HG03025 (cell line): Measurements from ENCODE around the gene LIN9.

Experiments
- ATAC-seq: cut with Tn5 transposase; IDR thresholded peaks from one replicate; pipeline ENCODE4 v1.9.1; 2021; ENCODE audit warnings: mild to moderate bottlenecking, moderate library complexity; ENCODE audit not compliant: unreplicated experiment, low FRiP score

The LIN9 gene

GRCh38 chr1:226324479-226324878 is 15.5 kb upstream of the LIN9 start:
- ATAC-seq: no peak

GRCh38 chr1:226322986-226323385 is 14.0 kb upstream of the LIN9 start:
- ATAC-seq: no peak

DNA sequence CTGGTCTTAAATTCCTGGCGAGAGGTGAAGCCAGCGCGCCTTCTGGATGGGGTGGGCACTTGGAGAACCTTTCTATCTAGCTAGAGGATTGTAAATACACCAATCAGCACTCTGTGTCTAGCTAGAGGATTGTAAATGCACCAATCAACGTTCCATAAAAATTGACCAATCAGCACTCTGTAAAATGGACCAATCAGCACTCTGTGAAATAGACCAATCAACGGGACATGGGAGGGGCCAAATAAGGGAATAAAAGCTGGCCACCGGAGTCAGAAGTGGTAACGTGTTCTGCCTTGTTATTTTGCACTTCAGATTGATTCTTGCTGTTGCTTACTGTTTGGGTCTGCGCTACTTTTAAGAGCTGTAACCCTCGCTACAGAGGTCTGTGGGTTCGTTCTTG is 12.0 kb upstream of the LIN9 start:
- ATAC-seq: no peak

GRCh38 chr1:226318471-226318870 is 9.5 kb upstream of the LIN9 start:
- ATAC-seq: no peak

DNA sequence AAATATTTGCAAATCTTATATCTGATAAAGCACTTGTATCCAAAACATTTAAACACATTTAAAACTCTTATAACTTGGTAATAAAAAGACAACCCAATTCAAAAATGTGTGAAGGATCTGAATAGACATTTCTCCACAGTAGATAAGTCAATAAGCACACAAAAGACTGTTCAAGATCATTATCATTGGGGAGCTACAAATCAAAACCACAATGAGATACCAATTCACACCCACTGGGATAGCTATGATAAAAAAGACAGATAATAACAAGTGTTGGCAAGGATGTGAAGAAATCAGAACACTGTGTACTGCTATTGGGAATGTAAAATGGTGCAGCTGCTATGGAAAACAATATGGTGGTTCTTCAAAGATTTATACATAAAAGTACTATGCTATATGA is 5.1 kb upstream of the LIN9 start:
- ATAC-seq: no peak

DNA sequence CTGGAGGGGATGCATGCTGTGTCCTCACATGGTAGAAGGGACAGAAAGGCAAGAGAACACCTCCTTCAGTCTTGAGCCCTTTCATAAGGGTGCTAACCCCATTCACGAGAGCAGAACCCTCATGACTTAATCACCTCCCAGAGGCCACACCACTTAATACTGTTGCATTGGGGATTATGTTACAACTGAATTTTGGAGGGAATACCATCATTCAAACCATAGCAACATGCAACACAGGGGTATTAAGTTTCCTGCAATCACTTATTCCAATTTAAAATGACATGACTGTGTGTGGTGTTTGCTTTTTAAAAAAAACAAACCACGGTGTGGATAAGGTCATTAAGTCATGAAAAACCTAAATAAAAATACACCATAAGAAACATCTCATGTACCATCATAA is 3.1 kb upstream of the LIN9 start:
- ATAC-seq: no peak

- no peak for ATAC-seq
These were observed 2.4 kb upstream of the LIN9 start for GRCh38 chr1:226311376-226311775.

DNA sequence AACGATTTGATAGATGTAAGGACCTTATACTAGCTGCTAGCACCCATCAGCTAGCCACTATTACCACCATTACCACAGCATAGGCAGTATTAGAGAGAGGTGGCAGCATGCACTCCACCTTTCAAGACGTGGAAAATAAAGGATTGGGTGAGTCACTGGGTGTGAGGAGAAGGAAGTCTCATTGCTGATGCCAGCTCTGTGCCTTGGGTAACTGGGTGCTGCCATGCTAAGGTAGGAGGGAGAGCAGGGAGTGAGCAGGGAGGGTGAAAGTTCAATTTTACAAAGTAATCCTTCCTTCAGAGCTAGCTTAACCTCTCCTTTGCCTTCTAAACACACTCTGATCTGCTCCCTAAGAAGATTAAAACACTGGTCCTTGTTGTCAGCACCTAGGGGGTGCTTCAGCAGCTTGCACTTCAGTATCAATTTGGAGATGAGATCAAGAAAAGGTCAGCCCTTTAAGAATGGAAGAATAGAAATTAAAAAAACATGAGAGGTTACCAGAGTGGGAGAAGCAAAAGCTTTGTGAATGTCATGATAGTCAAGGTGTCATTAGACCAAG is 1.8 kb upstream of the LIN9 start:
- no peak for ATAC-seq

GRCh38 chr1:226310245-226310540 is 1.2 kb upstream of the LIN9 start:
- no peak for ATAC-seq

DNA sequence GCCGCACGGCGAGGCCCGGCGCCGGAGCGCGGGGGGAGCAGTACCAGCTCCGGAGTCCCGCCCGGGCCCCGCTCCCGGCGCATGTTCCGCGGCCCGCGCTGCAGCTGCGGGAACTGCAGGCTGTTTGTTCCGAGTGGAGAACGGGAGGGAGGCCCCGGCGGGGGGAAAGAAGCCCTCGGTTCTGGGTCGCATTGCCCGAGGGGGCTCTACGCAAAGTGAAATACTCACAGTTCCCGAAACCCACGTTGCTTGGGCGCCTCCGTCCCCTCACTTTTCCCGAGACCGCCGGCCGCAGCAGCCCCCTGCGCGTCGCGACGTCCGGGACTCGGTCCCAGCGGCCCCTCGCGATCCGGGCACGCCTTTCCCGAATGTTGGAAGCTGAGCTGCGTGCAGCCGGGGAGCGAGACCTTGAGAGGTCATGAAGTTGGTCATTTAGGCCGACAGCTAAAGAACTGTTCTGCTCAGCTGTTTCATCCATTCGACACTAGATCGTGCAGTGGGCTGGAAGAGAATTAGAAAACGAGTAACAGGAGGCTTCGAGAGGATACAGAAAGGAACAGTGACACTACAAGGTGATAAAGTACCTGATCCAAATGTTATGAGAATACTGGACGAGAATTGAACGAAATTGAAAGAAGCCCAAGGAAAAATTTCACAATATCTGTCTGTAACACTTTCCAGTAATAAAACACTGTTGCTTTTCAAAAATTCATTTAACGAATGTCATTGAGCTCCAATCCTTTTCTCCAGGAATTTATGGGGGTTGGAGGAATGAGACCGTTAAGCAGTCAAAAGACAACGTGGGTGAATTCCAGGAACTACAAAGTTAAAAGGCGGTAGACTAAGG is 657 bp upstream of the LIN9 start:
- ATAC-seq: peak; percentile 52

GRCh38 chr1:226308166-226308722 is 720 bp downstream of the LIN9 start:
- ATAC-seq: peak; percentile 5

DNA sequence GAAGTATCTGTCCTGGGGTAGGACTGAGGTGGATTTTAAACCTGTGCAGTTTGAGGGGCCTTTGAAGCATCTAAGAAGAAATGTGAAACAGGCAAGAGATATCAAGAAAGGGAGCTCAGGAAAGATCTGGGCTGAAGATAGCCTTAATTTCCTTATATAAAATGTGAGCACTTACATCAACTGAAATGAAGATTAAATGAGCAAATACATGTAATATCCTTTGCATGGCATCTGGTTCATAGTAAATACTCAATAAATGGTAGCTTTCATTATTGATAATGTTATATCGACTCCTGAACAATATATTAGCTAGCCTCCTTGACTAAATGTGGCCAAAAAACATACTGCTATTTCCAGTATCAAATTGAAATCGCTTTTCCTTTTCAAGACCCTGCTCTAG is 2.5 kb downstream of the LIN9 start:
- ATAC-seq: no peak

DNA sequence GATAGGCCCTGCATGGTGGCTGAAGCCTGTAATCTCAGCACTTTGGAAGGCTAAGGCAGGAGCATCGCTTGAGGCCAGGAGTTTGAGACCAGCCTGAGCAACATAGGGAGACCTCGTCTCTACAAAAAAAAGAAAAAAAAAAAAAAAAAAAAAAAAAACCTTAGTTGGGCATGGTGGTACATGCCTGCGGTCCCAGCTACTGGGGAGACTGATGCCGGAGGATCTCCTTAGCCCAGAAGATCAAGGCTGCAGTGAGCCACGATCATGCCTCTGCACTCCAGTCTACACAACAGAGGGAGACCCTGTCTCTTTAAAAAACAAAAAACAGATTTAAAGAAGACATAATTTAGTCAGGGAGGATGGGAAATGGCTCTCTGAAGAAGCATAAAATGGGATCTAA is 3.8 kb downstream of the LIN9 start:
- ATAC-seq: no peak

GRCh38 chr1:226304291-226304955 is 4.5 kb downstream of the LIN9 start:
- no peak for ATAC-seq

- no peak for ATAC-seq
These were observed 6.2 kb downstream of the LIN9 start for GRCh38 chr1:226302731-226303130.

GRCh38 chr1:226296911-226297310 is 12.1 kb downstream of the LIN9 start:
- ATAC-seq: no peak

- ATAC-seq: no peak
These were observed 15.4 kb downstream of the LIN9 start for GRCh38 chr1:226293553-226293920.

GRCh38 chr1:226292874-226293552 is 16.0 kb downstream of the LIN9 start:
- no peak for ATAC-seq

DNA sequence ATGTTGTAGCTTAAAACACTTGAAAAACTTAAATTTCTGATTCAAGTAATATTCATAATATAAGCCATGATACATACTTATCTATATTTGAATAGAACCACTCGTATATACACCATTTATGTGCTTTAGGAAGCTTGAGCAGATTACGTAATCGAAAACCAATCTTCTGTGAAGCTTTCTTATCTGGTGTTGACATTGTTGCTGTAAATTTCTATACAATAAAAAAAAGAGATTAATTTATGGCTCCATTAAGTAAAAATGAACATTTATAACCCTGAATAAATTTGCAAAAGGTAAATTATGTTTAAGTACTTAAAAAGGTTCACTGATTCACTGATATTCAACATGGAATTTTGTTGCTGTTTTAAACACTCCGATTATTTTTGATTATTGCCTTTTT is 21.4 kb downstream of the LIN9 start:
- no peak for ATAC-seq

- no peak for ATAC-seq
These were observed 27.9 kb downstream of the LIN9 start for GRCh38 chr1:226281058-226281457.

- no peak for ATAC-seq
These were observed 29.5 kb downstream of the LIN9 start for GRCh38 chr1:226279498-226279897.
